Left cardiac atrium (tissue), 4 donors: Measurements from ENCODE around the gene FAM81A. TPM values are rescaled to one million over a fixed set of nuclear protein-coding genes. Genes with fewer than 3 reads are reported as not detected.

Experiments used
- ATAC-seq, 2 donors: fragments of 200-7000 bp; cut with Tn5 transposase; one replicate each; pipeline ENCODE4 v1.9.1; 2020; ENCODE audit warnings: mild to moderate bottlenecking in 2 of 2, moderate library complexity in 2 of 2
- DNase-seq: peaks from one replicate; pipeline ENCODE4 v3.0.0-alpha.2; 2020
- intact Hi-C, 2 donors: fragments of 100-400 bp; cut with DNase I; formaldehyde crosslinking; loops; one replicate each; pipeline versions ENCODE4 v1.14.1 to v1.15.1; 2022 to 2023
- total RNA-seq, 2 donors: library from RNA; stranded (reverse); fragmentation: NEBNext Ultra II Directional; extraction: Animal tissue kit (Norgen Biotek cat#: 25700); gene quantifications; one replicate each; pipeline ENCODE4 v1.2.1, GENCODE V29; 2021
- donor health status: DM: no; HTN: yes; CAD: no.
- donor health status: DM: no; HTN: yes; CAD: no; lungs with severe emphysema.
- donor health status: DM: yes; HTN: yes; CAD: no.
- donor health status: Dilated cardiomyopathy.

The FAM81A gene
- total RNA-seq, 2 donors from 2014 or later, result 2.4 to 3.7 TPM

DNA sequence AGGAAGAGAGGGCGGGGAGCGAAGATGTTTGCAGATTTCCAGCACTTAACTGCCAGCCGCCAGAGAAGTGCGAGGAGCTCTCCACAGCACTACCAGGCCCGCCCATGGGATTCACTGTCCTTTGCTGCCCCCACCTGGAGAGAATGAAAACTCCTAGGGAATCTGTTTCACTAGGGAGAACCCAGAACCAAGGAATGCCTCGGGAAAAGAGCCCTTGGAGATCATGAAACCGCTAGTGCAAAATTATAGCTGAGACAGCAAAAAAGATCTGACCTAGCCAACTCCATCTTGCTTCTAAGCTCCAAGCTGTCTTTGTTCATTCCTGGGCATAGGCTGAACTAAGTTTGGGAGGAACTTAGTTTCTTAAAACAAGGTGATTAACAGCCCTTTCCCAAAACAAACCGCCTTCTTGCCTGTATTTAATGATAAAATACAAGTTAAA, 91.0 kb downstream of the FAM81A start:
- peak; percentile 74 for DNase-seq
- peak; percentile 94 to 96 for ATAC-seq
- intact Hi-C loops, result no loop called here

DNA sequence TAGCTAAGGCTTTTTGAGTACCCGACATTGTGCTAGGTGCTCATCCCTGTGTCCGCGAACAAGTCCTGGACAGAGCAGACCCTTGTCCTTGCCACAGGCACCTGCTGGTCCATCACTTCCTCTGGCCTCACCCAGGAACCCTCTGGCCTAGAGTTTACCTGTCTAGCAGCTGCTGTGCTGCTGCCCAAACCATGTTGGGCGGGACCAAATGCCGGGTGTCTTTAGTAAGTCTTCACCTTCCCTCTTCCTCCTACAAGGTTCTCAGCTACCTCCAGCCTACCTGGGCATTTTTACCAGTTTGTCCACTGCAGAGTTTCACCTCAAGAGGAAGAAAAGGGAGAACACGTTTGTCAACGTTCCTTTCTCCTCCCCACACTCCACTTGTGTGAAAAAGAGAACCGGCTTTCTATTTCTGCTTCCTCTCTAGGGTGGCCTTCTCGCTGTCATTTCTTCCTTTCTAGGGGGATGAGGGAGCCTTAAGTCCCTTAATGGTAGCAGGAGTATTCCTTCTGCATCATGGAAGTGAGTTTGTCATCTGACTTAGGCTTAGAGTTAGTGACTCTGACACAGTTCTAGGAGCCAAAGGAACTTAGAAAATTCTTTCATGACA, 93.2 kb downstream of the FAM81A start:
- intact Hi-C loops, result loop anchor here in 1 of 2 donors (5.0 kb wide), 1 partner anchor 91 kb away; no protein-coding TSS in a partner anchor
- DNase-seq (no peak), ATAC-seq (no peak)

DNA sequence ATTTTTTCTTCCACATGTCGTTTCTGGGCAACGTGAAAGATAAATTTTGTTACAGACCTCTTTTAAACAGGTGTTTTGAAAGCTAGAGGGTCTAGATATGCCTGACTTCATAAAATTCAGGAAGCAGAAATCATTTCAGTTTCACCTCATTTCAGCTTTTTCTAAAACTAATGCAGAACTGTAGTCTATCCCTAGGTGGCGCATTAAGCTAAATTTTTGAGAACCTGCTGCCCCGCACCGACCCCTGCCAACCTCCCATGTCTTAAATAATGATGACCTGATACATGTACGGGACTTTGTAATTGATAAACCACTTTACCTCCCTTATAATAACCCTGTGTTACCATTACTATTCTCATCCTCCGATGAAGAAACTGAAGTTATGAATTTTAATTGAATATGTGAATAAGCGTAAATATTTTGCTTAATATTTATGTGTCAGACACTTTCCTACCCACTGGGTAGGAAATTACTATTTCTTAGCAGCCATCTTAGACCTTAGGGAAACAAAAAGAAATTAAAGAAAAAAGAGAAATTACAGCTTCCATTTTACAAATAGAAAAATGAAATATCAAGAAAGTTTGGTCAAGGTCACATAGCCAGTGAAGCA, 94.9 kb downstream of the FAM81A start:
- DNase-seq (peak; percentile 25), ATAC-seq (peak in 1 of 2 donors; percentile 26)
- intact Hi-C loops, result loop anchor here in 1 of 2 donors (5.0 kb wide), 1 partner anchor 89 kb away; no protein-coding TSS in a partner anchor

DNA sequence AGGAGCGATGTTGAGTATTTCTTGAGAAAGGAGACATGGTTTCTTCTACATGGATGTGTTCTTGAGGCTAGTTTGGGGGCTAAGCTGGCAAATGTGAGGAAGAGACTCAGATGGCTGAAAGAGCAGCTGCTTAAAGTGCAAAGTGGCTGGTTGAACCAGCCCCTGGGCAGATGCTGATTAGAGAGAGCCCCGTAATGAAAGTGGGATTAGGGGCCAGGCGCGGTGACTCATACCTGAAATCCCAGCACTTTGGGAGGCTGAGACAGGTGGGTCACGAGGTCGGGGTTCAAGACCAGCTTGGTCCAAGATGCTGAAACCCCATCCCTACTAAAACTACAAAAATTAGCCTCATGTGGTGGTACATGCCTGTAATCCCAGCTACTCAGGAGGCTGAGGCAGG, 98.6 kb downstream of the FAM81A start:
- DNase-seq (no peak), ATAC-seq (no peak)
- intact Hi-C loops, result no loop called here

DNA sequence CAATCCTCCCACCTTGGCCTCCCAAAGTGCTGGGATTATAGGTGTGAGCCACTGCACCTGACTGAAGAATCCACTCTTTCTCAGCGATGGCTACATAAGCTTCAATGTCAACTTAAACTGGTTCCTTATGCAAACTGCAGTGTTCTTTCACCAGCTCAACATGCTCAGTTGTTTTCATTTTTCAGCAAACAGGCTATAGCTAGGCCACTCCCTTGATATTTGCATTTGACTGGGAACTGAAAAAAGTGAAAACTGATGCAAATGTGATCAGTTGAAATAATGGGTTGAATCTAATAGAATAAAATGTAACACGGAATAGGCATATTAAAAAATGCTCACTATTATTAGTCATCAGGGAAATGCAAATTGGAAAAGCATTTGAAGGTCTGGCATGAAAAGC, 99.4 kb downstream of the FAM81A start:
- no peak for ATAC-seq
- no peak for DNase-seq
- intact Hi-C loops, result no loop called here

DNA sequence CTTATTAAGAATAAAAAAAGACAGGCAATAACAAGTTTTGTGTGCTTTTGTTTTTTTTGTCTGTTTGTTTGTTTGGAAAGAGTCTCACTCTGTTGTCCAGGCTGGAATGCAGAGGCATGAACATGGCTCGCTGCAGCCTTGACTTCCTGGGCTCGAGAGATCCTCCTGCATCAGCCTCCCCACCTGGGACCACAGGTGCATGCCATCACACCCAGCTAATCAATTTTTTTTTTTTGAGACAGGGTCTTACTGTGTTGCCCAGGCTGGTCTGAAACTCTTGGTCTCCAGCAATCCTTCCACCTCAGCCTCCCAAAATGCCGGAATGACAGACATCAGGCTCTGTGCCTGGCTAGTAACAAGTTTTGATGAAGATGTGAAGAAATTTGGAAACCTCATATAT, 100.5 kb downstream of the FAM81A start:
- intact Hi-C loops, result no loop called here
- ATAC-seq (no peak), DNase-seq (no peak)

DNA sequence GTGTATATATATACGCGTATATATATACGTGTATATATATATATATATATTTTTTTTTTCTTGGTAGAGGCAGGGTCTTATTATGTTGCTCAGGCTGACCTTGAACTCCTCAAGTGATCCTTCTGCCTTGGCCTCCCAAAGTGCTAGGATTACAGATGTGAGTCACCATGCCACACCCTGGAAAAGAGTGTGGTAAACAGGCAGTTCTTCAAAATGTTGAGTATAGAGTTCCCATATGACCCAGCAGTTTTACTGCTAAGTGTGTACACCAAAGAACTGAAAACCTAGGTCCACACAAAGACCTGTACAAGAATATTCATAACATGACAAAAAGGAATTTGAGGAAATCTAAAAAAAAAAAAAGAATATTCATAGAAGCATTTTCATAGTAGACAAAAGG, 101.8 kb downstream of the FAM81A start:
- intact Hi-C loops, result no loop called here

DNA sequence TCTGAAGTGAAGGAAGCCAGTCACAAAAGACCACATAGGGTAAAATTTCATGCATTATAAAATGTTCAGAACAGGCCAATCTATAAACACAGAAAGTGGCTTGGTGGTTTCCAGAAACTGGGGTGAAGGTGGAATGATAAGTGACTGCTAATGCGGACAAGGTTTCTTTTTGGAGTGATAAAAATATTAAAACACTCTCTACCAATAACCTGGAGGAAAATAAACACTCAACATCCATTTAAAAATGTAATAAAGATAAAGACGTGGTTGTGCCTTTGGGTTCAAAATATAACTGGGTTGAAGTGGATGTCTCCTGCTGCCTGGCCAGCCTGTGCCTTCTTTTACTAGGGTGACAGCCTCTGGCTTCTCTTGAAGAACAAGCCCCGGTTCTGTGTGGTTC, 102.7 kb downstream of the FAM81A start:
- intact Hi-C loops, result no loop called here
- ATAC-seq, result no peak
- no peak for DNase-seq

More for the DNA sequence above, 101.8 kb downstream of the FAM81A start:
- no peak for DNase-seq
- no peak for ATAC-seq

DNA sequence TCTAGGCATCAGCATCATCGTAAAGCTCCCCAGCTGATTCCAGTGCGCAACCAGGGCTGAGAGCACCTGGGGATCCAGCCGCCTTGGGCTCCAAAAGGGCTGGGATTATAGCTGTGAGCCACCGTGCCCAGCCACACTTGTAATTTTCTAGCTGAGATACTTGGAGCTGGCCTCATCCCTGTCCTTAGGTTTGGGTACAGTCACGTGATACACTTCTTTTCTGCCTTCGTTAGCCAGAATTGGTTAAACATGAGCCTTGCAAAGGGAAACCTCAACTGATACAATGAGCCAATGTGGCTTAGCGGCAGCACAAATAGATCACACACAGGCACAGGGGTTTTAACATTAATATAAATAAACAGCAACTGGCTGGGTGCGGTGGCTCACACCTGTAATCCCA, 103.8 kb downstream of the FAM81A start:
- ATAC-seq, result no peak
- intact Hi-C loops, result no loop called here
- DNase-seq, result no peak

DNA sequence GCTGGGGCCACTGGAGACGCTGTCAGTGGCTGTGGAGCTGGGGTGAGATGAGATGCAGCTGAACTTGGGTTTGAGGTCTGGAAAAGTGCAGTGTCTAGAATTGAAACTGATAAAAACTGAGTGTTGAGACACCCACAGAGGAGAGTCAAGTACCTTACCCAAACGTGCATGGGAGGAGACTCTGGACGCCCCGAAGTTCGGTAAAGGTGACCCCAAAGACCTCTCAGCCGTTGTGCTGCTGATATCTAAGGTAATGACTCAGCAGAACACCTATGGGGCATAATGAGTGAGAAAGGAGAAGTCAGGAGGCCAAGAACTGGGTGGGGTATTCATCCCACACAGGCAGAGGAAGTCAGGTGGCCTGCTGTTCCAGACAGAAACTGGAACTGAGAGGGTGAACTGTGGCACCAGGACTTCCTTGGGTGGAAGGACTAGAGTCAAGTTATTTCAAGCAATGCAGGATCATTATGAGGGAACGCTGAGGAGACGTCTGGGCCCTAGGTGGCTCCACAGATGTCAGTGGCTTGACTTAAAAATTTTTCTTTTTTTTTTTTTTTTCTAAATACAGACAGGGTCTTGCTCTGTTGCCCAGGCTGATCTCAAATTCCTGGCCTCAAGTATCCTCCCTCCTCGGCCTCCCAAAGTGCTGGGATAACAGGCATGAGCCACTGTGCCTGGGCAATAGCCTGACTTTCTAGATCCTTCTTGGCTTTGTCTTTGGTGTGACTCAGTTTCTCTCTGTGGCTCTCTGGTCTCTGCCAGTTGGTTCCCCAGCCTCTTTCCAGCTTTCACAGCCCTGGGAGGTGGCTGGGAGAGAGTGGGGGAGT, 105.9 kb downstream of the FAM81A start:
- intact Hi-C loops, result no loop called here
- ATAC-seq (no peak), DNase-seq (no peak)

DNA sequence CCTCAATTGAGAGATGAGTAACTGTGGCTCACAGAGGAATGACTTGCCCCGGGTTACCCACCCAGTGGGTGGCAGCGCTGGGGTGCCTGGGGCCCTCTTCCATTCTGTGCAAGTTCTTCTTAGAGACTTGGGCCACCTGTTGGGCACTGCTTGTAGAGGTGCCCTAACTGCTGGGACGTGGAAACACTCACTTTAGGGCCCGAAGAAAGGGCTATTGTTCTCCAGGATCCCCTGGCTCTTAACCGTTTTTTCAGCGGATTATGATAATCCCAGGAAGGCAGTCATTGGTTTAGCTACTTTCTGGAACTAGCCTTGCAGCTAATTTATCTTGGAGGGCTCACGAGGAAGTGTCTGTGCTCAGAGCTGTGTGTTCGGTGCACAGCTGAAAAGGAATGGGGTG, 107.6 kb downstream of the FAM81A start:
- intact Hi-C loops, result no loop called here
- ATAC-seq, result no peak

DNA sequence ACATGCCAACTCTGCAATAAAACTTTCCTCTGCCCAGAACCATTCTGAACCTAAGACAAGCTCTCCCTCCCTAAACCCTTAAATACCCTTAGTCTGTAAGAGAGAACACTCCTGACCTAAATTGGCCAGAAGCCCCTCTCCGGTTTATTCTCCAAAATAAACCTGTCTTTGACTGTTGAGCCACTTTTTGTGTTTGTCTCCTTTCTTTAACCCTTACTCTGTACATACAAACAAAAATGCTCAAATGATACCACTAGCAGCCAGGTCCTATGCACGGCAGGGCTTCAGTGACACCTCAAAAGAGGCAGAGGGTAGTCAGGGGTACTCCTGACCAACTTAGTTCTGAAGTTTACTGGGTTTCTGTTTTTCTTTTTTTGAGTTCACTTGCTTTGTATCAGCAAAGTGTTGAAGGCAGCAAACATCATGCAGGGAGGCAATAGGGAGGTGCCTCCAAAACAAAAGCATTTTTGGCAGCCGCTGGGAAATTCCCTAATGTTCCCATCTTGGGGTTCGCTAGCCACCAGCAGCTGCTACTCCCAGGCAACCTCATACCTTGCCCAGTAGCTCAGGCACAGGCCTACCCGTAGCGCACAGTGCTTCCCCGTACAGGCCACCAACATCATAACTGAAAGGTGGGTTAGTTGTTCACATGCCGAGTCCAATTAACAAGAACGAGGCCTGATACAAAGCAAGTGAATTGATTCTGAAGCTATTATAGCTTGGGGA, 110.7 kb downstream of the FAM81A start:
- no peak for DNase-seq
- ATAC-seq, result no peak
- intact Hi-C loops, result no loop called here

More for the DNA sequence above, 107.6 kb downstream of the FAM81A start:
- DNase-seq, result no peak

DNA sequence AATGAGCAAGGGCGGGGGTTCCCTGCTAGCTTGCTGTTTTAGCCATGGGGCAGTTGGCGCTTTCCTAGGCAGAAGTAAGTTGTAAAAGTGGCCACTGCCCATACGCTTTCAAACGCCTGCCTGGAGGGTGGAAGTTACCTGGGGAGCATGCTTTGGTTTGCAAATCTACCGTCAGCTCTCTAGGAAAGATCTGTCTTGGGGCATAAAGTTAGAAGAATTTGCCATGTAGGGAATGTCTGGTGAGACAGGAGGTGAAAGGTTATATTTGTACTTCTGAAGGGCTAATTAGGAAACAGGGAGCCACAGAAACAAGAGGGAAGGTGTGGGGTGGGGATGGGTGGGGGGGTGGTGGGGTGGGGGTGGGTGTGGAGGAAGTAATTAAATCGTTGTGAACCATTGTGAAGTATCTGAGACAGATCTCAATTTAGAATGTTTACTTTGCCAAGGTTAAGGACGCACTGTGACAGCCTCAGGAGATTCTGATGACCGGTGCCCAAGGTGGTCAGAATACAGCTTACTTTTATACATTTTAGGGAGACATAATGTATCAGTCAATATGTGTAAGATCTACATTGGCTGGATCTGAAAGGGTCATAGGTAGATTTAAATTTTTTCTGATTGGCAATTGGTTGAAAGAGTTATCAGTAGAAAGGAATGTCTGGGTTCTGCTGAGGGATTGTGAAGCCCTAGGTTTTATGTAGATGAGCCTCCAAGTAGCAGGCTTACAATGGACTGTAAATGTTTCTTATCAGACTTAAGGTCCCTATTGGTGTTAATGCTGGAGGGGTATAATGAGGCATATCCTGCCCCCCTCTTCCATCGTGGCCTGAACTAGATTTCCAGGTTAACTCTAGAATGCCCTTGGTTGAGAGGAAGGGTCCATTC, 111.6 kb downstream of the FAM81A start:
- ATAC-seq (no peak), DNase-seq (no peak)
- intact Hi-C loops, result no loop called here

DNA sequence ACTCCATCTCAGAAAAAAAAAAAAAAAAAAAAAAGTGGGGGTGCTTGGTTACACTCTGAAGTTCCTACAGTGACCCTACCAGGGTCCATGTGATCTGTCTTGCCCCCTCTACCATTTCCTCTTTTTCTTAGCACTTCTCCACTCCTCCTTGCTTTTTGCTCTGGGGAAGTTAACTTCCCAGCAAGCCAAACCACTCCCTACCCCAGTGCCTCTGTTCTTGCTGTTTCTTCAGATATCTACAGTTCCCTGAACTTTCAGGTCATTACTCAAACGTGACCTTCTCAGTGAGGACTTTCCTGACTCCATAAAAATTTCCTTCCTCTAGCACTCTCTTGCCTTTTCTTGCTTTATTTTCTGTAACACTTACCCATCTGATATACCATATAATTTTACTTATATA, 112.5 kb downstream of the FAM81A start:
- no peak for DNase-seq
- ATAC-seq, result peak in 1 of 2 donors; percentile 59
- intact Hi-C loops, result no loop called here

DNA sequence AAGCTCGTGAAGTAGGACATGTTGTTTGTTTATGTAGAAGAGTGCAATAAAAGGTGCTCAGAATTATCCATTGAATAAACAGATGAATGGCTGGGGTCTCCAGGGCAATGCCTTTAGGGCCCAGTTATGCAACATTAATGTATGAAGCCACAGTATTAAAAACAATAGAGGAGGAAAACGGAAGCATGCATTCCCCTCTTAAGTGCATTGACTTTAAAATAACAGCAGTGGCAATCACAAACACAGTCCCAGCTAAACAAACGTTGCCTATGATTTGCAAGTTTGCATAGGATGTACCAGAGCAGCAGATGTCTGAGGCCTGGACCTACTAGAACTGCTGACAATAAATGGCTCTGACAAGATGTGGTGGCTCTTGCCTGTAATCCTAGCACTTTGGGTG, 113.0 kb downstream of the FAM81A start:
- intact Hi-C loops, result no loop called here
- DNase-seq (no peak), ATAC-seq (no peak)

DNA sequence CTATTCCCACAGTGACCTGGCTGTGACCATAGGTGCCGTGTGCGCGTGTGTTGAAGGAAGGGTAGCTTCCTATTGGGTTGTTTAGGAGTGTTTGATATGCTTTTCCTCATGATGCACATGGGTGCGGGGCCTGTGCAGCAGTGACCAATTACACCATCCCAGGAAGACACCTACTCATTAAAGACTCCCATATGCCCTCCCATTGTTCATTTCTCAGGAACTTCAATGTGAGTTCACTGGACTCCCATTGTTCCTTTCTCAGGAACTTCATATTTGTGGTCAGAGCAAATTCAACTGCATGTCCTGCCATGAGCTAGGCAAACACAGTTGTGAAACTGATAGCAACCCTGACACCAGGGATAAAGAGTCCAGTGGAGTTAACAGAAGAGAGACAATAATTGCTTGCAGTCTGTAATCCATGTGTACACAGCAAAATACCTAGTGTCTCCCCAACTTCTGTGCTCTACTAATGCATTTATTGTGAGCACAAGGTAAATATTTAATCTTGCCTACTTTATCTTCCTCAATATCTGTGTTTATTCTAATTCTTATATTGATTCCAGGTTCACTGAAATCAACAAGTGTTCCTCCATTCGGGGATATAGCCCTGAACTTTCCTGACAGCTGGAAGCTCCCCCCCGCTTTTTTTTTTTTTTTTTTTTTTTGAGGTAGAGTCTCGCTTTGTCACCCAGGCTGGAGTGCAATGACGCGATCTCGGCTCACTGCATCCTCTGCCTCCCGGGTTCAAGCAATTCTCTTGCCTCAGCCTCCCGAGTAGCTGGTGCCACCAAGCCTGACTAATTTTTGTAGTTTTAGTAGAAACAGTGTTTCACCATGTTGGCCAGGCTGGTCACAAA, 116.1 kb downstream of the FAM81A start:
- ATAC-seq (no peak), DNase-seq (no peak)
- intact Hi-C loops, result no loop called here

DNA sequence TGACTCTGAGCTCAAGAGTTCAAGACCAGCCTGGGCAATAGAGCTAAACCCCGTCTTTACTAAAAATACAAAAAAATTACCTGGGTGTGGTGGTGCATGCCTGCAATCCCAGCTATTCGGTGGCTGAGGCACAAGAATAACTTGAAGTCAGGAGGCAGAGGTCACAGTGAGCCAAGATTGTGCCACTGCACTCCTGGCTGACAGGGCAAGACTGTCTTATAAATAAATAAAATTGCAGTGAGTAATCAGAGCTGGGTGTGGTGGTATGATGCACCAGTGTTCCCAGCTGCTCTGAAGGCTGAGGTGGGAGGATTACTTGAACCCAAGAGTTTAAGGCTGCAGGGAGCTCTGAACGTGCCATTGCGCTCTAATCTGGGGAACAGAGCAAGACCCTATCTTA, 117.7 kb downstream of the FAM81A start:
- DNase-seq, result no peak
- ATAC-seq, result no peak
- intact Hi-C loops, result no loop called here

DNA sequence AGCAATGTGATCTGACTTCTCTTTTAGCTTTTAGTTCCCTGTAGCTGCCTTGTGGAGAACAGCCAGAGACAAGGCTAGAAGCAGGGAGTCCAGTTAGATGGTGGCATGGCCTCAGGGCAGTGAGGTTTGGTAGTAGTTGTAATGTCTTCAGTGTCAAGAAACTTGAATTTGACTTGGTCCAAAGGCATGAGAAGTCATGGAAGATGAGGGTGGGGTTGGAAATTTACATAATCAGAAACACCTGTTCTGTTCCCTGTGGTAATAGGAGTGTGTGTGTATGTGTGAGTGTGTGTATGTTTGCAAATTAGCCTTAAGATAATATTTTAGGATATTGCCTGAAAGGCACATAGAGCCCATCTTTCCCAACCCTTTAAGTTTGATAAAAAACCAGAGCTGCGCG, 118.4 kb downstream of the FAM81A start:
- no peak for ATAC-seq
- no peak for DNase-seq
- intact Hi-C loops, result no loop called here
